K562 (cell line): Measurements from ENCODE around the gene AGFG2. TPM values are rescaled to one million over a fixed set of nuclear protein-coding genes. Genes with fewer than 3 reads are reported as not detected.

ENCODE experiments used
- ATF1 ChIP-seq, 2 experiments: fragments of 450-650 bp in 1 of 2; IDR thresholded peaks; 2 replicates each; pipeline ENCODE4 v1.6.1; 2016; ENCODE audit warnings: missing compliant biosample characterization in 1 of 2, missing genetic modification characterization in 1 of 2
- CBX5 ChIP-seq: IDR thresholded peaks from 2 replicates; pipeline ENCODE4 v1.6.1; 2014; ENCODE audit warnings: low read depth, borderline replicate concordance
- CHCHD3 ChIP-seq: fragments of 250-450 bp; sonication (Bioruptor Pico); IDR thresholded peaks from 2 replicates; pipeline ENCODE4 v2.1.2; 2022; ENCODE audit warnings: mild to moderate bottlenecking
- HMGN3 ChIP-seq: IDR thresholded peaks from 2 replicates; pipeline ENCODE4 v1.6.1; 2011; ENCODE audit warnings: borderline replicate concordance, low read depth, mild to moderate bottlenecking, mixed read lengths, low read length; ENCODE audit not compliant: insufficient read length; ENCODE audit errors: extremely low read depth
- JUN ChIP-seq, 2 experiments: sonication (generic) in 1 of 2; formaldehyde crosslinking in 1 of 2; IDR thresholded peaks; 2 replicates each; pipeline versions ENCODE4 v1.6.1 to v1.8.0; 2012 to 2022; ENCODE audit warnings: borderline replicate concordance in 2 of 2, mild to moderate bottlenecking in 2 of 2, improper control_type of control experiment in 1 of 2, low read depth in 1 of 2, low read length in 1 of 2, missing genetic modification reagents in 1 of 2
- KAT7 ChIP-seq: sonication (generic); formaldehyde crosslinking; IDR thresholded peaks from 2 replicates; pipeline ENCODE4 v1.8.0; 2022; ENCODE audit warnings: missing genetic modification reagents, mild to moderate bottlenecking, borderline replicate concordance
- MTA3 ChIP-seq: fragments of 450-650 bp; formaldehyde crosslinking; IDR thresholded peaks from 2 replicates; pipeline ENCODE4 v1.6.1; 2017; ENCODE audit warnings: mild to moderate bottlenecking, borderline replicate concordance
- MYC ChIP-seq, 2 experiments: fragments of 250-450 bp in 1 of 2; sonication (Bioruptor Pico) in 1 of 2; IDR thresholded peaks; 2 replicates each; pipeline versions ENCODE4 v1.5.1 to v1.6.1; 2012 to 2021; ENCODE audit warnings: low read depth in 2 of 2, borderline replicate concordance in 1 of 2, improper control_type of control experiment in 1 of 2, low read length in 1 of 2, mild to moderate bottlenecking in 1 of 2, moderate library complexity in 1 of 2
- POLR2A ChIP-seq: fragments of 450-650 bp; conservative IDR thresholded peaks from 2 replicates; pipeline ENCODE4 v1.6.1; 2016
- SUPT5H ChIP-seq: fragments of 450-650 bp; IDR thresholded peaks from 2 replicates; pipeline ENCODE4 v1.6.1; 2016
- TEAD2 ChIP-seq: fragments of 450-650 bp; IDR thresholded peaks from 2 replicates; pipeline ENCODE4 v1.6.1; 2016; ENCODE audit warnings: missing genetic modification characterization, control low read depth, missing compliant biosample characterization
- ZNF197 ChIP-seq: fragments of 200-800 bp; sonication (Bioruptor generic); IDR thresholded peaks from 2 replicates; pipeline ENCODE4 v1.6.1; 2016; ENCODE audit warnings: low read depth, missing genetic modification characterization, missing compliant biosample characterization
- ZNF217 ChIP-seq: sonication (generic); formaldehyde crosslinking; IDR thresholded peaks from 2 replicates; pipeline ENCODE4 v1.8.0; 2022; ENCODE audit warnings: mild to moderate bottlenecking, missing genetic modification reagents
- polyA plus RNA-seq, 8 experiments: library from polyadenylated mRNA; depleted of rRNA in 4 of 8; stranded (reverse) in 5 of 8; unstranded in 3 of 8; fragments of >200 nt; fragmentation: Nextera tagmentation in 2 of 8; fragmentation: Illumina TruSeq in 1 of 8; extraction: Ambion mirVana in 2 of 8; extraction: Trizol in 1 of 8; gene quantifications; 2 replicates each; pipeline versions ENCODE4 v1.2.1 to v1.2.3, GENCODE V29; 2011 to 2014; ENCODE audit warnings: inconsistent platforms in 1 of 8, missing spikeins in 1 of 8
- total RNA-seq, 7 experiments: library from RNA; depleted of rRNA in 6 of 7; stranded (reverse); fragments of >200 nt in 6 of 7; fragmentation: Illumina TruSeq in 2 of 7; extraction: Trizol in 2 of 7; gene quantifications; 2 replicates each; pipeline versions ENCODE4 v1.2.1 to v1.2.3, GENCODE V29; 2011 to 2021; ENCODE audit warnings: low replicate concordance in 1 of 7
- TF ChIP-seq, protein P1 (sequence below): IDR thresholded peaks from 3 replicates; pipeline ENCODE4 v1.6.1; 2011; ENCODE audit warnings: borderline replicate concordance, mild to moderate bottlenecking, moderate library complexity; ENCODE audit not compliant: insufficient read length; ENCODE audit errors: extremely low read depth
- TF ChIP-seq, protein P2 (sequence below): fragments of 250-450 bp; sonication (Bioruptor Pico); IDR thresholded peaks from 2 replicates; pipeline ENCODE4 v1.8.0; 2022; ENCODE audit warnings: inconsistent platforms
- TF ChIP-seq, protein P3 (sequence below): sonication (generic); formaldehyde crosslinking; IDR thresholded peaks from 2 replicates; pipeline ENCODE4 v1.8.1; 2023; ENCODE audit warnings: missing genetic modification reagents, mild to moderate bottlenecking, borderline replicate concordance

The AGFG2 gene
- total and polyA plus RNA-seq, 9 of the 15 experiments (the other 6 are each of a cell fraction or from before 2014, with no cell fraction given) = 0.31 to 23.1 (median 6.5) TPM

DNA sequence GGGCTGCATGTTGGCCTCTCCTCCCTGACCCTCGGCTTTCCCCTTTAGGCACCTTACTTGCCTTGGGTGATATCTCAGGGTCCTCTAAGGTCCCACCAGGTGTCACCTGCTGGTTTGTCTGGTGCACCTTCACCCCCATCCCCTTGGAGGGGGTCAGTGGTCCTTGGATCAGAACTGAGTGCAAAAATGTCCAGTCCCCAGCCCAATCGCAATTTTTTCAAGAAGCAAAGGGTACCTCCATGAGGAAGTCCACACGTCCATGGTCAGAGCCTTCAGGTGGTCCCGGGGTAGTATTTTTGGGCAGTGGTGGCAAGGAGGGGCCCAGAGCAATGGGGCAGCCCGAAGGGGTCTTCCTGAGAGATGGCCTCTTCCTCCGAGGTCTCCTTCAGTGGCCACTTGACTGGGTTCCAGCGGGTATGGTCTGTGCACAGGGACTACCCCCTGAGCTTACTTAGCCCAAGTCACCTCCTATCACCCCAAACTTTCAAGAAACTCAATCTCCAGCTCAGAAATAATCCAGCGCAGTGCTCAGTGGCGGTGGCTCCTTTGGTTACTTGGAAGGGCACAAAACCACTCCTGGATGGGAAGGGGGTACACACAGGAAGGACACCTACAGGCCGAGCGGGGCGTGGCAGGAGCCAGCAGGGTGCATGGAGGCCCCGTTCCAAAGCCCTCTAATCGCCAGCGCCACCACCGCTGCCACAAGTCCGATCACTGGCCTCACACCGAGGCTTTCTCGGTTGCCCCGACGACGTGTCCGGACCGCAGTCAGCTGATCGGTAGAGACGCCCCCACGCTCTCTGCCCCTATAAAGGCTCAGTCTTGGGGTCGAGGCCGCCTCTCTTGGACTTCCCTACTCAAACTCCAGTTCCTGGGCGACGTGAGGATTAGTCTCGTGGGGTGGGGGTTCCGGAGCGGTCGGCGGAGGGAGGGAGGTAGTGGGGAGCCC lies 30.2 kb downstream of the AGFG2 start (continued):
- TF ChIP-seq ATF1 (CRISPR knock-in tag; IDR thresholded peaks at IDR 0.05) (no peak), ATF1 (tag; IDR thresholded peaks at IDR 0.05) (no peak), CBX5 (no peak), KAT7 (CRISPR knock-in tag) (no peak), CHCHD3 (CRISPR knock-in tag) (no peak), MTA3 (peak; percentile 68; the same call in 1 of the 2 replicates), JUN (IDR thresholded peaks at IDR 0.05; ENCODE audit: borderline replicate concordance, low read depth, low read length) (no peak), JUN (CRISPR knock-in tag; IDR thresholded peaks at IDR 0.05; ENCODE audit: borderline replicate concordance) (no peak), MYC (IDR thresholded peaks at IDR 0.05; ENCODE audit: low read depth, low read length) (peak; percentile 13; the same call in 1 of the 2 replicates), MYC (CRISPR knock-in tag; IDR thresholded peaks at IDR 0.05; ENCODE audit: borderline replicate concordance, low read depth) (no peak), HMGN3 (peak; percentile 30), SUPT5H (peak; percentile 33; the same call in 1 of the 2 replicates), POLR2A (peak; percentile 42; the same call in 1 of the 2 replicates), ZNF217 (CRISPR knock-in tag) (no peak), TEAD2 (tag) (no peak), ZNF197 (CRISPR knock-in tag) (no peak)
- TF ChIP-seq, protein P1, sequence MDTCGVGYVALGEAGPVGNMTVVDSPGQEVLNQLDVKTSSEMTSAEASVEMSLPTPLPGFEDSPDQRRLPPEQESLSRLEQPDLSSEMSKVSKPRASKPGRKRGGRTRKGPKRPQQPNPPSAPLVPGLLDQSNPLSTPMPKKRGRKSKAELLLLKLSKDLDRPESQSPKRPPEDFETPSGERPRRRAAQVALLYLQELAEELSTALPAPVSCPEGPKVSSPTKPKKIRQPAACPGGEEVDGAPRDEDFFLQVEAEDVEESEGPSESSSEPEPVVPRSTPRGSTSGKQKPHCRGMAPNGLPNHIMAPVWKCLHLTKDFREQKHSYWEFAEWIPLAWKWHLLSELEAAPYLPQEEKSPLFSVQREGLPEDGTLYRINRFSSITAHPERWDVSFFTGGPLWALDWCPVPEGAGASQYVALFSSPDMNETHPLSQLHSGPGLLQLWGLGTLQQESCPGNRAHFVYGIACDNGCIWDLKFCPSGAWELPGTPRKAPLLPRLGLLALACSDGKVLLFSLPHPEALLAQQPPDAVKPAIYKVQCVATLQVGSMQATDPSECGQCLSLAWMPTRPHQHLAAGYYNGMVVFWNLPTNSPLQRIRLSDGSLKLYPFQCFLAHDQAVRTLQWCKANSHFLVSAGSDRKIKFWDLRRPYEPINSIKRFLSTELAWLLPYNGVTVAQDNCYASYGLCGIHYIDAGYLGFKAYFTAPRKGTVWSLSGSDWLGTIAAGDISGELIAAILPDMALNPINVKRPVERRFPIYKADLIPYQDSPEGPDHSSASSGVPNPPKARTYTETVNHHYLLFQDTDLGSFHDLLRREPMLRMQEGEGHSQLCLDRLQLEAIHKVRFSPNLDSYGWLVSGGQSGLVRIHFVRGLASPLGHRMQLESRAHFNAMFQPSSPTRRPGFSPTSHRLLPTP = no peak
- TF ChIP-seq, protein P2, sequence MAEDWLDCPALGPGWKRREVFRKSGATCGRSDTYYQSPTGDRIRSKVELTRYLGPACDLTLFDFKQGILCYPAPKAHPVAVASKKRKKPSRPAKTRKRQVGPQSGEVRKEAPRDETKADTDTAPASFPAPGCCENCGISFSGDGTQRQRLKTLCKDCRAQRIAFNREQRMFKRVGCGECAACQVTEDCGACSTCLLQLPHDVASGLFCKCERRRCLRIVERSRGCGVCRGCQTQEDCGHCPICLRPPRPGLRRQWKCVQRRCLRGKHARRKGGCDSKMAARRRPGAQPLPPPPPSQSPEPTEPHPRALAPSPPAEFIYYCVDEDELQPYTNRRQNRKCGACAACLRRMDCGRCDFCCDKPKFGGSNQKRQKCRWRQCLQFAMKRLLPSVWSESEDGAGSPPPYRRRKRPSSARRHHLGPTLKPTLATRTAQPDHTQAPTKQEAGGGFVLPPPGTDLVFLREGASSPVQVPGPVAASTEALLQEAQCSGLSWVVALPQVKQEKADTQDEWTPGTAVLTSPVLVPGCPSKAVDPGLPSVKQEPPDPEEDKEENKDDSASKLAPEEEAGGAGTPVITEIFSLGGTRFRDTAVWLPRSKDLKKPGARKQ = no peak
- TF ChIP-seq, protein P3, sequence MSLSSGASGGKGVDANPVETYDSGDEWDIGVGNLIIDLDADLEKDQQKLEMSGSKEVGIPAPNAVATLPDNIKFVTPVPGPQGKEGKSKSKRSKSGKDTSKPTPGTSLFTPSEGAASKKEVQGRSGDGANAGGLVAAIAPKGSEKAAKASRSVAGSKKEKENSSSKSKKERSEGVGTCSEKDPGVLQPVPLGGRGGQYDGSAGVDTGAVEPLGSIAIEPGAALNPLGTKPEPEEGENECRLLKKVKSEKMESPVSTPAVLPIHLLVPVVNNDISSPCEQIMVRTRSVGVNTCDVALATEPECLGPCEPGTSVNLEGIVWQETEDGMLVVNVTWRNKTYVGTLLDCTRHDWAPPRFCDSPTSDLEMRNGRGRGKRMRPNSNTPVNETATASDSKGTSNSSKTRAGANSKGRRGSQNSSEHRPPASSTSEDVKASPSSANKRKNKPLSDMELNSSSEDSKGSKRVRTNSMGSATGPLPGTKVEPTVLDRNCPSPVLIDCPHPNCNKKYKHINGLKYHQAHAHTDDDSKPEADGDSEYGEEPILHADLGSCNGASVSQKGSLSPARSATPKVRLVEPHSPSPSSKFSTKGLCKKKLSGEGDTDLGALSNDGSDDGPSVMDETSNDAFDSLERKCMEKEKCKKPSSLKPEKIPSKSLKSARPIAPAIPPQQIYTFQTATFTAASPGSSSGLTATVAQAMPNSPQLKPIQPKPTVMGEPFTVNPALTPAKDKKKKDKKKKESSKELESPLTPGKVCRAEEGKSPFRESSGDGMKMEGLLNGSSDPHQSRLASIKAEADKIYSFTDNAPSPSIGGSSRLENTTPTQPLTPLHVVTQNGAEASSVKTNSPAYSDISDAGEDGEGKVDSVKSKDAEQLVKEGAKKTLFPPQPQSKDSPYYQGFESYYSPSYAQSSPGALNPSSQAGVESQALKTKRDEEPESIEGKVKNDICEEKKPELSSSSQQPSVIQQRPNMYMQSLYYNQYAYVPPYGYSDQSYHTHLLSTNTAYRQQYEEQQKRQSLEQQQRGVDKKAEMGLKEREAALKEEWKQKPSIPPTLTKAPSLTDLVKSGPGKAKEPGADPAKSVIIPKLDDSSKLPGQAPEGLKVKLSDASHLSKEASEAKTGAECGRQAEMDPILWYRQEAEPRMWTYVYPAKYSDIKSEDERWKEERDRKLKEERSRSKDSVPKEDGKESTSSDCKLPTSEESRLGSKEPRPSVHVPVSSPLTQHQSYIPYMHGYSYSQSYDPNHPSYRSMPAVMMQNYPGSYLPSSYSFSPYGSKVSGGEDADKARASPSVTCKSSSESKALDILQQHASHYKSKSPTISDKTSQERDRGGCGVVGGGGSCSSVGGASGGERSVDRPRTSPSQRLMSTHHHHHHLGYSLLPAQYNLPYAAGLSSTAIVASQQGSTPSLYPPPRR = no peak
